HepG2 (cell line): ENCODE data around the gene DDIT4. TPM values are rescaled to one million over a fixed set of nuclear protein-coding genes. Genes with fewer than 3 reads are reported as not detected.

Experiments used
- KAT7 ChIP-seq: IDR thresholded peaks from 2 replicates; pipeline ENCODE4 v1.6.1; 2018; ENCODE audit warnings: borderline replicate concordance, missing compliant biosample characterization
- SMAD1 ChIP-seq: sonication (generic); formaldehyde crosslinking; IDR thresholded peaks from 2 replicates; pipeline ENCODE4 v1.4.0; 2020; ENCODE audit warnings: missing genetic modification reagents, low read depth, mild to moderate bottlenecking, borderline replicate concordance
- SMAD9 ChIP-seq: sonication (generic); formaldehyde crosslinking; IDR thresholded peaks from 2 replicates; pipeline ENCODE4 v1.5.1; 2020; ENCODE audit warnings: mild to moderate bottlenecking, missing genetic modification reagents
- SNAI1 ChIP-seq: sonication (generic); formaldehyde crosslinking; IDR thresholded peaks from 2 replicates; pipeline ENCODE4 v1.5.0; 2020; ENCODE audit warnings: mild to moderate bottlenecking, missing genetic modification reagents, borderline replicate concordance
- TEAD3 ChIP-seq: optimal IDR thresholded peaks from 2 replicates; pipeline ENCODE3; 2016; ENCODE audit warnings: borderline replicate concordance
- ZFP1 ChIP-seq: IDR thresholded peaks from 2 replicates; pipeline ENCODE4 v1.6.1; 2016
- ZMYM3 ChIP-seq: sonication (generic); formaldehyde crosslinking; IDR thresholded peaks from 2 replicates; pipeline ENCODE4 v1.5.1; 2020; ENCODE audit warnings: mild to moderate bottlenecking, missing genetic modification reagents
- ZNF350 ChIP-seq: sonication (generic); formaldehyde crosslinking; IDR thresholded peaks from 2 replicates; pipeline ENCODE4 v1.4.0; 2020; ENCODE audit warnings: mild to moderate bottlenecking, low read depth, missing genetic modification reagents, borderline replicate concordance
- ZNF577 ChIP-seq: sonication (generic); formaldehyde crosslinking; IDR thresholded peaks from 2 replicates; pipeline ENCODE4 v1.4.0; 2020; ENCODE audit warnings: mild to moderate bottlenecking, low read depth, missing genetic modification reagents, borderline replicate concordance
- ZSCAN12 ChIP-seq: sonication (generic); formaldehyde crosslinking; IDR thresholded peaks from 2 replicates; pipeline ENCODE4 v1.9.0; 2021; ENCODE audit warnings: mild to moderate bottlenecking, missing genetic modification reagents
- ZSCAN21 ChIP-seq: sonication (generic); formaldehyde crosslinking; IDR thresholded peaks from 2 replicates; pipeline ENCODE4 v1.8.0; 2022; ENCODE audit warnings: mild to moderate bottlenecking, missing genetic modification reagents, moderate library complexity, borderline replicate concordance
- polyA plus RNA-seq, 8 experiments: library from polyadenylated mRNA; depleted of rRNA in 3 of 8; stranded (reverse) in 7 of 8; unstranded in 1 of 8; fragments of >200 nt; fragmentation: Illumina TruSeq in 4 of 8; extraction: Trizol in 4 of 8; gene quantifications; 2 replicates each; pipeline versions ENCODE4 v1.2.1 to v1.2.3, GENCODE V29; 2011 to 2016; ENCODE audit warnings: low read depth in 4 of 8, missing spikeins in 1 of 8, mixed read lengths in 1 of 8; ENCODE audit not compliant: insufficient read depth in 1 of 8
- total RNA-seq, 5 experiments: library from RNA; depleted of rRNA; stranded (reverse); fragments of >200 nt; fragmentation: Illumina TruSeq; extraction: Trizol; gene quantifications; 2 replicates each; pipeline ENCODE4 v1.2.3, GENCODE V29; 2016; ENCODE audit warnings: low read depth in 1 of 5
- TF ChIP-seq, protein P1 (sequence below): sonication (generic); formaldehyde crosslinking; IDR thresholded peaks from 2 replicates; pipeline ENCODE4 v1.4.0; 2020; ENCODE audit warnings: missing genetic modification reagents, mild to moderate bottlenecking, borderline replicate concordance
- TF ChIP-seq, protein P2 (sequence below): sonication (generic); formaldehyde crosslinking; IDR thresholded peaks from 2 replicates; pipeline ENCODE4 v1.4.0; 2020; ENCODE audit warnings: missing genetic modification reagents
- TF ChIP-seq, protein P3 (sequence below): sonication (generic); formaldehyde crosslinking; IDR thresholded peaks from 2 replicates; pipeline ENCODE4 v1.4.0; 2020; ENCODE audit warnings: missing genetic modification reagents
- TF ChIP-seq, protein P4 (sequence below): sonication (generic); formaldehyde crosslinking; conservative IDR thresholded peaks from 2 replicates; pipeline ENCODE4 v1.5.0; 2020; ENCODE audit warnings: missing genetic modification reagents

The DDIT4 gene
- total and polyA plus RNA-seq, 2 of the 13 experiments (the other 11 are each of a cell fraction or from before 2014, with no cell fraction given): 35.6 to 40.7 TPM

DNA sequence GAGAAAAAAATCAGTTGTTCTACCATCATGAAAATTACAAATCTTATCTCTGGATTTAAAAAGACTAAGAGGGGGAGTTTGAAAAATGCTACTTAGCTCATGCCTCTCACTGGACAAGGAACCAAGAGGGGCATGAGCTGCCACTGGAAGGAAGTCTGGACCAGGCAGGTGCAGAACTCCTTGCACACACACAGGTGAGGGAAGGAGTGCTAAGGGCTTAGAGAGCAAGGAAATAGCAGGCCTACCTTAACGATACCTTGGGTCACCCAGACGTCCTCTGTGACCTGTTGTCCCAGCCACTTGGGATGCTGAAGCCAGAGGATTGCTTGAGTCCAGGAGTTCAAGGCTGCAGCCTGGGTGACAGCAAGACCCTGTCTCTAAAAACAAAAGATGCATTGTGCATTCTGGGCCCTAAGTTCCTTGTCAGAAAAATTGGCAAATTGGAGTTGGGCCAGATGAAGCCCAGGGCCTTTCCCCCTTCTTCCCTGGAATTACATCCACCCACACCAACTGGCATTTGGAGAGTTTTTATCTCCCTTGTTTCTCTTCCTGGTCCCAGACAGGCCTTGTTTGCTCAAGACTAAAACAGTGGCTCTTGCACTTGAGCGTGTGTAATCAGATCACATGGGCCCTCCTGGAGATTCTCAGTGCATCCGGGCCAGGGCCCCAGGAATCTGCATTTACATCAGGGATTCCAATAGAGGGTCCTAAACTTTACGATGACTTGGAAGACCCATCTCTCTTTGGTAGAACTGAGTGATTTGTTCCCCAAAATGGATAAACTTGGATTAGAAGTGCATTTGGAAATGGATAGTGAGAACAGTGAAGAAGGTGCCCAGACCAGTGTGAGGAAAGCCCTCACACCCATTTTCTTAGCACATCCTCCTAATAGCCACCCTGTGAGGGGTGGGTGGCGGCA, 3.0 kb downstream of the DDIT4 start (continued):
- TF ChIP-seq, protein P1, sequence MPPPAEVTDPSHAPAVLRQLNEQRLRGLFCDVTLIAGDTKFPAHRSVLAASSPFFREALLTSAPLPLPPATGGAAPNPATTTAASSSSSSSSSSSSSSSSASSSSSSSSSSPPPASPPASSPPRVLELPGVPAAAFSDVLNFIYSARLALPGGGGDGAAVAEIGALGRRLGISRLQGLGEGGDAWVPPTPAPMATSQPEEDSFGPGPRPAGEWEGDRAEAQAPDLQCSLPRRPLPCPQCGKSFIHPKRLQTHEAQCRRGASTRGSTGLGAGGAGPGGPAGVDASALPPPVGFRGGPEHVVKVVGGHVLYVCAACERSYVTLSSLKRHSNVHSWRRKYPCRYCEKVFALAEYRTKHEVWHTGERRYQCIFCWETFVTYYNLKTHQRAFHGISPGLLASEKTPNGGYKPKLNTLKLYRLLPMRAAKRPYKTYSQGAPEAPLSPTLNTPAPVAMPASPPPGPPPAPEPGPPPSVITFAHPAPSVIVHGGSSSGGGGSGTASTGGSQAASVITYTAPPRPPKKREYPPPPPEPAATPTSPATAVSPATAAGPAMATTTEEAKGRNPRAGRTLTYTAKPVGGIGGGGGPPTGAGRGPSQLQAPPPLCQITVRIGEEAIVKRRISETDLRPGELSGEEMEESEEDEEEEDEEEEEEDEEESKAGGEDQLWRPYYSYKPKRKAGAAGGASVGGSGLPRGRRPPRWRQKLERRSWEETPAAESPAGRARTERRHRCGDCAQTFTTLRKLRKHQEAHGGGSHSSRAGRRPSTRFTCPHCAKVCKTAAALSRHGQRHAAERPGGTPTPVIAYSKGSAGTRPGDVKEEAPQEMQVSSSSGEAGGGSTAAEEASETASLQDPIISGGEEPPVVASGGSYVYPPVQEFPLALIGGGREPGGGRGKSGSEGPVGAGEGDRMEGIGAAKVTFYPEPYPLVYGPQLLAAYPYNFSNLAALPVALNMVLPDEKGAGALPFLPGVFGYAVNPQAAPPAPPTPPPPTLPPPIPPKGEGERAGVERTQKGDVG (CRISPR knock-in tag): no peak
- no peak for TF ChIP-seq ZNF577 (CRISPR knock-in tag)
- TF ChIP-seq SNAI1 (CRISPR knock-in tag): no peak
- TF ChIP-seq ZSCAN21 (CRISPR knock-in tag): no peak
- no peak for TF ChIP-seq ZFP1
- TF ChIP-seq, protein P2, sequence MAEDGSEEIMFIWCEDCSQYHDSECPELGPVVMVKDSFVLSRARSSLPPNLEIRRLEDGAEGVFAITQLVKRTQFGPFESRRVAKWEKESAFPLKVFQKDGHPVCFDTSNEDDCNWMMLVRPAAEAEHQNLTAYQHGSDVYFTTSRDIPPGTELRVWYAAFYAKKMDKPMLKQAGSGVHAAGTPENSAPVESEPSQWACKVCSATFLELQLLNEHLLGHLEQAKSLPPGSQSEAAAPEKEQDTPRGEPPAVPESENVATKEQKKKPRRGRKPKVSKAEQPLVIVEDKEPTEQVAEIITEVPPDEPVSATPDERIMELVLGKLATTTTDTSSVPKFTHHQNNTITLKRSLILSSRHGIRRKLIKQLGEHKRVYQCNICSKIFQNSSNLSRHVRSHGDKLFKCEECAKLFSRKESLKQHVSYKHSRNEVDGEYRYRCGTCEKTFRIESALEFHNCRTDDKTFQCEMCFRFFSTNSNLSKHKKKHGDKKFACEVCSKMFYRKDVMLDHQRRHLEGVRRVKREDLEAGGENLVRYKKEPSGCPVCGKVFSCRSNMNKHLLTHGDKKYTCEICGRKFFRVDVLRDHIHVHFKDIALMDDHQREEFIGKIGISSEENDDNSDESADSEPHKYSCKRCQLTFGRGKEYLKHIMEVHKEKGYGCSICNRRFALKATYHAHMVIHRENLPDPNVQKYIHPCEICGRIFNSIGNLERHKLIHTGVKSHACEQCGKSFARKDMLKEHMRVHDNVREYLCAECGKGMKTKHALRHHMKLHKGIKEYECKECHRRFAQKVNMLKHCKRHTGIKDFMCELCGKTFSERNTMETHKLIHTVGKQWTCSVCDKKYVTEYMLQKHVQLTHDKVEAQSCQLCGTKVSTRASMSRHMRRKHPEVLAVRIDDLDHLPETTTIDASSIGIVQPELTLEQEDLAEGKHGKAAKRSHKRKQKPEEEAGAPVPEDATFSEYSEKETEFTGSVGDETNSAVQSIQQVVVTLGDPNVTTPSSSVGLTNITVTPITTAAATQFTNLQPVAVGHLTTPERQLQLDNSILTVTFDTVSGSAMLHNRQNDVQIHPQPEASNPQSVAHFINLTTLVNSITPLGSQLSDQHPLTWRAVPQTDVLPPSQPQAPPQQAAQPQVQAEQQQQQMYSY (CRISPR knock-in tag): no peak
- no peak; the same call in 1 of the 2 replicates for TF ChIP-seq ZNF350 (CRISPR knock-in tag)
- TF ChIP-seq, protein P3, sequence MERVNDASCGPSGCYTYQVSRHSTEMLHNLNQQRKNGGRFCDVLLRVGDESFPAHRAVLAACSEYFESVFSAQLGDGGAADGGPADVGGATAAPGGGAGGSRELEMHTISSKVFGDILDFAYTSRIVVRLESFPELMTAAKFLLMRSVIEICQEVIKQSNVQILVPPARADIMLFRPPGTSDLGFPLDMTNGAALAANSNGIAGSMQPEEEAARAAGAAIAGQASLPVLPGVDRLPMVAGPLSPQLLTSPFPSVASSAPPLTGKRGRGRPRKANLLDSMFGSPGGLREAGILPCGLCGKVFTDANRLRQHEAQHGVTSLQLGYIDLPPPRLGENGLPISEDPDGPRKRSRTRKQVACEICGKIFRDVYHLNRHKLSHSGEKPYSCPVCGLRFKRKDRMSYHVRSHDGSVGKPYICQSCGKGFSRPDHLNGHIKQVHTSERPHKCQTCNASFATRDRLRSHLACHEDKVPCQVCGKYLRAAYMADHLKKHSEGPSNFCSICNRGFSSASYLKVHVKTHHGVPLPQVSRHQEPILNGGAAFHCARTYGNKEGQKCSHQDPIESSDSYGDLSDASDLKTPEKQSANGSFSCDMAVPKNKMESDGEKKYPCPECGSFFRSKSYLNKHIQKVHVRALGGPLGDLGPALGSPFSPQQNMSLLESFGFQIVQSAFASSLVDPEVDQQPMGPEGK: peak; percentile 71; the same call in 1 of the 2 replicates
- no peak for TF ChIP-seq TEAD3 (CRISPR knock-in tag)
- no peak for TF ChIP-seq ZSCAN12 (CRISPR knock-in tag)
- TF ChIP-seq SMAD1: no peak
- TF ChIP-seq KAT7 (CRISPR knock-in tag): 0 out of 2 replicates have a peak, but pooled peaks have one; percentile 20
- TF ChIP-seq, protein P4, sequence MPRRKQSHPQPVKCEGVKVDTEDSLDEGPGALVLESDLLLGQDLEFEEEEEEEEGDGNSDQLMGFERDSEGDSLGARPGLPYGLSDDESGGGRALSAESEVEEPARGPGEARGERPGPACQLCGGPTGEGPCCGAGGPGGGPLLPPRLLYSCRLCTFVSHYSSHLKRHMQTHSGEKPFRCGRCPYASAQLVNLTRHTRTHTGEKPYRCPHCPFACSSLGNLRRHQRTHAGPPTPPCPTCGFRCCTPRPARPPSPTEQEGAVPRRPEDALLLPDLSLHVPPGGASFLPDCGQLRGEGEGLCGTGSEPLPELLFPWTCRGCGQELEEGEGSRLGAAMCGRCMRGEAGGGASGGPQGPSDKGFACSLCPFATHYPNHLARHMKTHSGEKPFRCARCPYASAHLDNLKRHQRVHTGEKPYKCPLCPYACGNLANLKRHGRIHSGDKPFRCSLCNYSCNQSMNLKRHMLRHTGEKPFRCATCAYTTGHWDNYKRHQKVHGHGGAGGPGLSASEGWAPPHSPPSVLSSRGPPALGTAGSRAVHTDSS (CRISPR knock-in tag): no peak
- TF ChIP-seq SMAD9 (CRISPR knock-in tag): no peak
- TF ChIP-seq ZMYM3: peak; percentile 73
